Trophoblast cell (in vitro differentiated cells and primary cell): ENCODE results near the gene CDR2.

Experiments
- DNase-seq, 2 donors: peaks; one replicate each; pipeline ENCODE4 v3.0.0-alpha.2; 2016
- H2AFZ ChIP-seq: 2 replicates; pipeline ENCODE4 v1.6.1; 2013; ENCODE audit warnings: low read length, moderate library complexity, mild to moderate bottlenecking; ENCODE audit not compliant: insufficient read depth, poor library complexity
- H2AK5ac ChIP-seq: 2 replicates; pipeline ENCODE4 v1.6.1; 2013; ENCODE audit warnings: mild to moderate bottlenecking, low read length
- H2BK120ac ChIP-seq: 2 replicates; pipeline ENCODE4 v1.6.1; 2013; ENCODE audit warnings: low read length, mild to moderate bottlenecking, moderate library complexity; ENCODE audit not compliant: insufficient read depth, poor library complexity
- H2BK12ac ChIP-seq: 2 replicates; pipeline ENCODE4 v1.6.1; 2013; ENCODE audit warnings: mild to moderate bottlenecking, low read length, moderate library complexity
- H2BK5ac ChIP-seq: 2 replicates; pipeline ENCODE4 v1.6.1; 2013; ENCODE audit warnings: low read length, low read depth, moderate library complexity, mild to moderate bottlenecking; ENCODE audit not compliant: poor library complexity
- H3K14ac ChIP-seq: 2 replicates; pipeline ENCODE4 v1.6.1; 2013; ENCODE audit warnings: mild to moderate bottlenecking, low read length
- H3K18ac ChIP-seq: 2 replicates; pipeline ENCODE4 v1.6.1; 2013; ENCODE audit warnings: mild to moderate bottlenecking, low read length
- H3K23ac ChIP-seq: 2 replicates; pipeline ENCODE4 v1.6.1; 2013; ENCODE audit warnings: low read length
- H3K27ac ChIP-seq: 2 replicates; pipeline ENCODE4 v1.5.1; 2013; ENCODE audit warnings: low read depth, mild to moderate bottlenecking, inconsistent platforms, low read length, moderate library complexity
- H3K27me3 ChIP-seq: 2 replicates; pipeline ENCODE4 v1.6.1; 2013; ENCODE audit warnings: inconsistent platforms, mild to moderate bottlenecking, low read length, moderate library complexity; ENCODE audit not compliant: insufficient read depth
- H3K36me3 ChIP-seq, 2 experiments: 1 replicate in 1 of 2; 2 replicates in 1 of 2; pipeline ENCODE4 v1.6.1; 2013; ENCODE audit warnings: low read length in 2 of 2, mild to moderate bottlenecking in 2 of 2, moderate library complexity in 1 of 2; ENCODE audit not compliant: insufficient read depth in 2 of 2, control insufficient read depth in 1 of 2
- H3K4ac ChIP-seq: 2 replicates; pipeline ENCODE4 v1.6.1; 2013; ENCODE audit warnings: low read depth, mild to moderate bottlenecking, low read length, moderate library complexity
- H3K4me1 ChIP-seq, 2 experiments: 1 replicate in 1 of 2; 2 replicates in 1 of 2; pipeline ENCODE4 v1.6.1; 2013; ENCODE audit warnings: low read length in 2 of 2, mild to moderate bottlenecking in 2 of 2, moderate library complexity in 1 of 2; ENCODE audit not compliant: insufficient read depth in 2 of 2, control insufficient read depth in 1 of 2
- H3K4me2 ChIP-seq: 2 replicates; pipeline ENCODE4 v1.6.1; 2013; ENCODE audit warnings: inconsistent platforms, mild to moderate bottlenecking, low read length, moderate library complexity
- H3K4me3 ChIP-seq: 2 replicates; pipeline ENCODE4 v1.5.1; 2013; ENCODE audit warnings: mild to moderate bottlenecking, low read depth, low read length, inconsistent platforms
- H3K79me1 ChIP-seq: one replicate; pipeline ENCODE4 v1.6.1; 2013; ENCODE audit warnings: low read length
- H3K79me2 ChIP-seq: 2 replicates; pipeline ENCODE4 v1.6.1; 2013; ENCODE audit warnings: low read length, mild to moderate bottlenecking; ENCODE audit not compliant: control insufficient read depth, insufficient read depth, poor library complexity
- H3K9ac ChIP-seq: 2 replicates; pipeline ENCODE4 v1.6.1; 2013; ENCODE audit warnings: mild to moderate bottlenecking, low read length
- H3K9me3 ChIP-seq: 2 replicates; pipeline ENCODE4 v1.6.1; 2013; ENCODE audit warnings: low read depth, mild to moderate bottlenecking, control low read depth, inconsistent platforms, low read length; ENCODE audit not compliant: insufficient read depth
- H4K12ac ChIP-seq: 2 replicates; pipeline ENCODE4 v1.6.1; 2013; ENCODE audit warnings: low read depth, mild to moderate bottlenecking, low read length, moderate library complexity
- H4K8ac ChIP-seq: 2 replicates; pipeline ENCODE4 v1.6.1; 2013; ENCODE audit warnings: low read depth, mild to moderate bottlenecking, low read length, moderate library complexity
- H4K91ac ChIP-seq: one replicate; pipeline ENCODE4 v1.6.1; 2013; ENCODE audit warnings: low read depth, mild to moderate bottlenecking, low read length, moderate library complexity
- WGBS: extraction: QIAGEN DNeasy Blood & Tissue Kit; methylation state at CpG from one replicate; pipeline ENCODE4 v1.1.7; 2013; ENCODE audit warnings: missing lambda C conversion rate; ENCODE audit not compliant: insufficient read length, insufficient coverage; ENCODE audit errors: extremely low coverage; 5-methylcytosine and 5-hydroxymethylcytosine counted together

CDR2 gene

GRCh38 chr16:22317625-22318024 is 56.8 kb downstream of the CDR2 start:
- Histone ChIP-seq H2BK120ac (no peak overlapping the region), H3K79me1 (no peaks in the 10 kb centered on the region), H3K4me1 (no peaks in the 10 kb centered on the region), H4K91ac (no peak overlapping the region), H3K4me2 (no peak overlapping the region), H3K9ac (no peak overlapping the region), H3K27ac (no peak overlapping the region), H3K23ac (no peak overlapping the region), H2BK5ac (no peak overlapping the region), H3K9me3 (no peaks in the 10 kb centered on the region), H3K27me3 (no peaks in the 10 kb centered on the region), H3K4me3 (no peak overlapping the region), H4K12ac (no peak overlapping the region), H3K4ac (no peak overlapping the region), H3K18ac (no peak overlapping the region), H2BK12ac (no peak overlapping the region), H2AFZ (no peak overlapping the region), H3K36me3 (peaks cover 57 to 60% of the 10 kb centered on the region in 2 experiments), H2AK5ac (no peak overlapping the region), H4K8ac (no peak overlapping the region), H3K79me2 (no peaks in the 10 kb centered on the region), H3K14ac (no peak overlapping the region)
- no peak for DNase-seq
- no CpG with 5 or more reads among the region's 6 CpGs for WGBS

GRCh38 chr16:22317001-22317530 is 57.4 kb downstream of the CDR2 start:
- Histone ChIP-seq H2BK12ac (no peak overlapping the region), H3K4ac (no peak overlapping the region), H3K4me1 (no peaks in the 10 kb centered on the region), H3K27me3 (no peaks in the 10 kb centered on the region), H3K27ac (no peak overlapping the region), H3K14ac (no peak overlapping the region), H2BK5ac (no peak overlapping the region), H4K8ac (no peak overlapping the region), H3K4me3 (no peak overlapping the region), H3K79me1 (no peaks in the 10 kb centered on the region), H3K36me3 (peaks cover 51 to 55% of the 10 kb centered on the region in 2 experiments), H4K91ac (no peak overlapping the region), H3K9me3 (no peaks in the 10 kb centered on the region), H2AK5ac (no peak overlapping the region), H3K4me2 (no peak overlapping the region), H3K9ac (no peak overlapping the region), H4K12ac (no peak overlapping the region), H3K18ac (no peak overlapping the region), H2BK120ac (no peak overlapping the region), H3K79me2 (no peaks in the 10 kb centered on the region), H3K23ac (no peak overlapping the region), H2AFZ (no peak overlapping the region)
- no peak for DNase-seq
- WGBS = no CpG with 5 or more reads among the region's 17 CpGs

DNA sequence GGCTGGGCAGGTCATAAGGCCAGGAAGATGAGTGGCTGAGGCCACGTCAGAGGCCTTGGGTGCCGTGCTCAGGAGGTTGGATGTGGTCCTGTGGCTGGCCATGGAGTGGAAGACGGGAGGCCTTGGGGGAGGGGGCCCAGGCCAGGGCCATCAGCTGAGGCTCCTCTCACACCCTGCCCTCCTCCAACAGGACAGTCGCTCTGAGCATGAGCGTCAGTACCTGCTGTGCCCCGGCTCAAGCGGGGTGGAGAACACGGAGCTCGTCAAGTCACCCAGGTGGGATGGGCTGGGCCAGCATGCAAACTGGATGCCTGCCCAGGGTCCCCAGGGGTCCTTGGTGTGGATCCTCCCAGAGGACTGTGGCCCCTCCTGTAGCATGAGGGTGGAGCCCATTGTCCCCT is 58.0 kb downstream of the CDR2 start:
- H4K12ac ChIP-seq = no peak overlapping the region
- no peak overlapping the region for H3K14ac ChIP-seq
- no peak overlapping the region for H2BK120ac ChIP-seq
- no peak overlapping the region for H2AFZ ChIP-seq
- H3K79me1 ChIP-seq = no peaks in the 10 kb centered on the region
- peaks cover 45 to 54% of the 10 kb centered on the region in 2 experiments for H3K36me3 ChIP-seq
- no peak overlapping the region for H3K18ac ChIP-seq
- no peak overlapping the region for H3K9ac ChIP-seq
- H3K27me3 ChIP-seq = no peaks in the 10 kb centered on the region
- no peak overlapping the region for H2BK5ac ChIP-seq
- H3K4me3 ChIP-seq = no peak overlapping the region
- no peak overlapping the region for H4K91ac ChIP-seq
- H3K9me3 ChIP-seq = no peaks in the 10 kb centered on the region
- H3K4me1 ChIP-seq = no peaks in the 10 kb centered on the region
- no peaks in the 10 kb centered on the region for H3K79me2 ChIP-seq
- no peak overlapping the region for H4K8ac ChIP-seq
- H2BK12ac ChIP-seq = no peak overlapping the region
- WGBS = no CpG with 5 or more reads among the region's 9 CpGs
- no peak overlapping the region for H3K4ac ChIP-seq
- DNase-seq = no peak
- no peak overlapping the region for H3K23ac ChIP-seq
- no peak overlapping the region for H2AK5ac ChIP-seq
- H3K4me2 ChIP-seq = no peak overlapping the region
- no peak overlapping the region for H3K27ac ChIP-seq

DNA sequence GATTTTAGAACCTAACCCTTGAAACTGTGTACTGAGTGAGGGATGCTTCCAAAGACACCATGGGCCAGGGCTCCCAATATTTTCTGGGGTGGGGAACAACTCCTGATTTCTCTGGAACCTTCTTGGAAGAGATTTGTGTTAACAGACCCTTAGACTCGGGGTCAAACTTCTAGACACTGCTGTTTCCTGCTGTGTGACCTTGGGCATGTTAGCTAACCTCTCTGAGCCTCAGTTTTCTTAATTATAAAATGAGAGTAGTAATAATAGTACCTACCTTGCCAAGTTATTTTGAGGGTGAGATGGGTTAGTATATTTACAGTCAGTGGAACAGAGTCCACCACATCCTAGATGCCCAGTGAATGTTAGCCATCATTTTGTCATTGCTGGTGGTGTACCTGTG is 58.4 kb downstream of the CDR2 start:
- no peaks in the 10 kb centered on the region for H3K27me3 ChIP-seq
- no CpG with 5 or more reads among the region's 1 CpG for WGBS
- H2BK5ac ChIP-seq = no peak overlapping the region

More for the DNA sequence above, 58.4 kb downstream of the CDR2 start:
- no peak for DNase-seq
- no peak overlapping the region for H4K8ac ChIP-seq
- H2AK5ac ChIP-seq = no peak overlapping the region
- no peak overlapping the region for H3K4me3 ChIP-seq
- no peak overlapping the region for H3K27ac ChIP-seq
- H3K9me3 ChIP-seq = no peaks in the 10 kb centered on the region
- no peak overlapping the region for H3K23ac ChIP-seq
- H3K79me2 ChIP-seq = no peaks in the 10 kb centered on the region
- H2AFZ ChIP-seq = no peak overlapping the region
- H2BK120ac ChIP-seq = no peak overlapping the region
- H3K4me1 ChIP-seq = no peaks in the 10 kb centered on the region
- H3K79me1 ChIP-seq = no peaks in the 10 kb centered on the region
- no peak overlapping the region for H4K12ac ChIP-seq
- H2BK12ac ChIP-seq = no peak overlapping the region
- peaks cover 44 to 52% of the 10 kb centered on the region in 2 experiments for H3K36me3 ChIP-seq
- H4K91ac ChIP-seq = no peak overlapping the region
- H3K14ac ChIP-seq = no peak overlapping the region
- no peak overlapping the region for H3K9ac ChIP-seq
- no peak overlapping the region for H3K4me2 ChIP-seq
- H3K4ac ChIP-seq = no peak overlapping the region
- H3K18ac ChIP-seq = no peak overlapping the region
